ENCODE measurements around the gene SLC6A20. TPM values are rescaled to one million over a fixed set of nuclear protein-coding genes. Genes with fewer than 3 reads are reported as not detected.

SLC6A20 gene
- total RNA-seq, 3 donors from 2014 or later, result 0.16 to 1.2 (median 0.33) TPM

- no peak for TF ChIP-seq POLR2A (IDR thresholded peaks at IDR 0.05)
- no peak for TF ChIP-seq CTCF (IDR thresholded peaks at IDR 0.05)
- TF ChIP-seq POLR2AphosphoS5 (IDR thresholded peaks at IDR 0.05), result no peak
Measured at GRCh38 chr3:45783667-45784066, 12.7 kb downstream of the SLC6A20 start.

GRCh38 chr3:45782381-45782780, 14.0 kb downstream of the SLC6A20 start:
- H3K9me3 ChIP-seq, result no peaks in the 10 kb centered on the region
- DNase-seq (ENCODE audit: low spot score in 2 of 2), result no peak
- H3K27me3 ChIP-seq, result no peaks in the 10 kb centered on the region
- H3K4me1 ChIP-seq, result no peaks in the 10 kb centered on the region
- H3K27ac ChIP-seq, result no peak overlapping the region
- no peaks in the 10 kb centered on the region for H3K36me3 ChIP-seq
- intact Hi-C loops (cut with DNase I; ENCODE audit: low total_unique reads), result no loop called here
- no peak overlapping the region for H3K4me3 ChIP-seq
- no peak for TF ChIP-seq POLR2A (IDR thresholded peaks at IDR 0.05)
- TF ChIP-seq CTCF (IDR thresholded peaks at IDR 0.05), result no peak
- TF ChIP-seq POLR2AphosphoS5 (IDR thresholded peaks at IDR 0.05), result no peak

More at GRCh38 chr3:45783667-45784066, 12.7 kb downstream of the SLC6A20 start:
- no peak for DNase-seq (ENCODE audit: low spot score in 2 of 2)
- intact Hi-C loops (cut with DNase I; ENCODE audit: low total_unique reads), result no loop called here
- H3K4me3 ChIP-seq, result no peak overlapping the region
- no peaks in the 10 kb centered on the region for H3K27me3 ChIP-seq
- H3K4me1 ChIP-seq, result no peaks in the 10 kb centered on the region
- H3K9me3 ChIP-seq, result no peaks in the 10 kb centered on the region
- no peak overlapping the region for H3K27ac ChIP-seq
- no peaks in the 10 kb centered on the region for H3K36me3 ChIP-seq

GRCh38 chr3:45781841-45782240, 14.5 kb downstream of the SLC6A20 start:
- no peak overlapping the region for H3K27ac ChIP-seq
- DNase-seq (ENCODE audit: low spot score in 2 of 2), result peak in 1 of 2 donors; percentile 13
- H3K27me3 ChIP-seq, result no peaks in the 10 kb centered on the region
- no peak for TF ChIP-seq POLR2AphosphoS5 (IDR thresholded peaks at IDR 0.05)
- TF ChIP-seq CTCF (IDR thresholded peaks at IDR 0.05), result no peak
- TF ChIP-seq POLR2A (IDR thresholded peaks at IDR 0.05), result no peak
- H3K4me3 ChIP-seq, result no peak overlapping the region
- no peaks in the 10 kb centered on the region for H3K9me3 ChIP-seq
- intact Hi-C loops (cut with DNase I; ENCODE audit: low total_unique reads), result no loop called here
- no peaks in the 10 kb centered on the region for H3K4me1 ChIP-seq
- no peaks in the 10 kb centered on the region for H3K36me3 ChIP-seq

- Histone ChIP-seq H3K27ac (no peak overlapping the region), H3K9me3 (no peaks in the 10 kb centered on the region), H3K4me3 (no peak overlapping the region), H3K36me3 (no peaks in the 10 kb centered on the region), H3K4me1 (no peaks in the 10 kb centered on the region), H3K27me3 (no peaks in the 10 kb centered on the region)
- no peak for TF ChIP-seq CTCF (IDR thresholded peaks at IDR 0.05)
- no peak for TF ChIP-seq POLR2A (IDR thresholded peaks at IDR 0.05)
- TF ChIP-seq POLR2AphosphoS5 (IDR thresholded peaks at IDR 0.05), result no peak
- intact Hi-C loops (cut with DNase I; ENCODE audit: low total_unique reads), result no loop called here
- DNase-seq (ENCODE audit: low spot score in 2 of 2), result no peak
Measured at GRCh38 chr3:45781271-45781670, 15.1 kb downstream of the SLC6A20 start.

GRCh38 chr3:45779746-45780735, 16.3 kb downstream of the SLC6A20 start:
- no peak for DNase-seq (ENCODE audit: low spot score in 2 of 2)
- intact Hi-C loops (cut with DNase I; ENCODE audit: low total_unique reads), result no loop called here
- H3K4me3 ChIP-seq, result no peak overlapping the region

More at GRCh38 chr3:45779746-45780735, 16.3 kb downstream of the SLC6A20 start:
- TF ChIP-seq POLR2A (IDR thresholded peaks at IDR 0.05) (no peak), CTCF (IDR thresholded peaks at IDR 0.05) (no peak), POLR2AphosphoS5 (IDR thresholded peaks at IDR 0.05) (no peak)
- Histone ChIP-seq H3K4me1 (no peaks in the 10 kb centered on the region), H3K9me3 (no peaks in the 10 kb centered on the region), H3K36me3 (no peaks in the 10 kb centered on the region), H3K27me3 (no peaks in the 10 kb centered on the region), H3K27ac (no peak overlapping the region)
